ENCODE measurements around the gene CELF2. TPM values are rescaled to one million over a fixed set of nuclear protein-coding genes. Genes with fewer than 3 reads are reported as not detected.

The CELF2 gene
- total RNA-seq, 2 donors from 2014 or later, result 30.2 to 34.4 TPM

DNA sequence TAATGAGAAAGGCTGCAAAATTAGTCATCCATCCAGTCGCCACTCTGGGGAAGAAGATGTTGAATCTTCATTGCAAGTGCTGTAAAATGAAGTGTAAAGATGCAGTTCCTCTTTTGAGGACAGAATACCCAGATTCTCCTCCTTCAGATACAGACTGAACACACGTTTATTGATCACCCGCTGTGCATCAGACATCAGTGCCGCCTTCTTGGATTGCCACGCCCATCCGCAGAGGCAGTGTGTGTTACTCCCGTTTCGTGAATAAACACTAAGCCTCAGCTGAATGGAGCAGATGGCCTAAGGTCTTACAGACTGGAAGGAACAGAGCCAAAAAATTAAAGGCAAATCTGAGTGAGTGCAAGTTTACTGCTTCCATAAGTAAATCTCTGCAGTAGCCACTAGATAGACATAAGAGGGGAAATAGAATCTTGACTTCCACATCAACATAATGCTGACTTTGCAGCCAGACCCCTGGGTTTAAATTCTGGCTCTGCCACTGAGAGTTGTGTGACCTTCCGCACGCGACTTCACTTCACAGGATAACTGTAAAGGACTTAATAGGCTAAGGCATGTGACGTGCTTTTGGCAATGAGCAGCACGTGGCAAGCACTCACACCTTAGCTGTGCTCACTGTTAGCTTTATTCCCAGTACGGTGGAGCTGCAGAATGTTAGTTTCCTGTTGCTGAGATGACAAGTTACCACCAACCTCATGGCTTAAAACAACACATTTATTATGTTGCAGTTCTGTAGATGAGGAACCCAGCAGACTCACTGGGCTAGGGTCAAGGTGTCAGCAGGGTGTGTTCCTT, 285.9 kb downstream of the CELF2 start:
- H3K27me3 ChIP-seq, result no peaks in the 10 kb centered on the region
- H3K4me1 ChIP-seq, result no peaks in the 10 kb centered on the region
- intact Hi-C loops (cut with DNase I), result no loop called here
- no peak for DNase-seq
- H3K36me3 ChIP-seq, result no peaks in the 10 kb centered on the region
- no peaks in the 10 kb centered on the region for H3K9me3 ChIP-seq
- TF ChIP-seq, protein P1, sequence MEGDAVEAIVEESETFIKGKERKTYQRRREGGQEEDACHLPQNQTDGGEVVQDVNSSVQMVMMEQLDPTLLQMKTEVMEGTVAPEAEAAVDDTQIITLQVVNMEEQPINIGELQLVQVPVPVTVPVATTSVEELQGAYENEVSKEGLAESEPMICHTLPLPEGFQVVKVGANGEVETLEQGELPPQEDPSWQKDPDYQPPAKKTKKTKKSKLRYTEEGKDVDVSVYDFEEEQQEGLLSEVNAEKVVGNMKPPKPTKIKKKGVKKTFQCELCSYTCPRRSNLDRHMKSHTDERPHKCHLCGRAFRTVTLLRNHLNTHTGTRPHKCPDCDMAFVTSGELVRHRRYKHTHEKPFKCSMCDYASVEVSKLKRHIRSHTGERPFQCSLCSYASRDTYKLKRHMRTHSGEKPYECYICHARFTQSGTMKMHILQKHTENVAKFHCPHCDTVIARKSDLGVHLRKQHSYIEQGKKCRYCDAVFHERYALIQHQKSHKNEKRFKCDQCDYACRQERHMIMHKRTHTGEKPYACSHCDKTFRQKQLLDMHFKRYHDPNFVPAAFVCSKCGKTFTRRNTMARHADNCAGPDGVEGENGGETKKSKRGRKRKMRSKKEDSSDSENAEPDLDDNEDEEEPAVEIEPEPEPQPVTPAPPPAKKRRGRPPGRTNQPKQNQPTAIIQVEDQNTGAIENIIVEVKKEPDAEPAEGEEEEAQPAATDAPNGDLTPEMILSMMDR (IDR thresholded peaks at IDR 0.05), result no peak
- H3K4me3 ChIP-seq, result no peak overlapping the region
- no peak overlapping the region for H3K9ac ChIP-seq (ENCODE audit: low read depth in 2 of 2, low read length in 2 of 2)
- H3K27ac ChIP-seq, result no peak overlapping the region

DNA sequence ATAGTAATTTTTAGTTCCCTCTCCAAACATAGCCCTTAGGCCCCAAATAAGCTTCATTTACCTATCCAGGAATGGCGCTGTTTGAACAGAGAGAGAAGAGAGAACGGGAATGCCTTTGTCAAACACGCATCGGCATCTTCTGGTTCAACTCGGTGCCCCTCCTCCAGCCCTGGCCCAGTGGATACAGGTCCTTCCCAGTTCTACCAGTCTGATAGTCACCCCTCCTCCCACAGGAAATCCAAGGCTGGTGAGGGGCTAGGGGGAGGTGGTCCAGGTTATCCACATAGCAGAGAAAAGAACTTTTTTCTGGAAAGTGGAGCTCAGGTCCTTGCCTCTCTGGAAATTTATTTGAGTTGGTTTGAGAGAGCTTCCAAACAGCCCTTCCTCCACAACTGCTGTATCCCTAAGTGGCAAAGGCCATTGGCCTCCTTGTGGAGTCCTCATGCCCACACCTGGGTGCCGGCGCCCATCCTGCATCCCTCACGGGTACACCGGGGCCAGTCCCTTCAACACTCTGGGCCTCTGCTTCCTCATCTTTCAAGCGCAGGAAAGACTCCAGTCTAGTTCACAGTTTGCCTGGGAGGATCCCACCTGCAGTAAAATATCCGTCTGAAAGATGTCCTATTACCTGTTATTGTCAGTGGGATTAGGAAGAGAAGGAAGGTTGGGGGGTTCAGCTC, 287.4 kb downstream of the CELF2 start:
- no peaks in the 10 kb centered on the region for H3K36me3 ChIP-seq

DNA sequence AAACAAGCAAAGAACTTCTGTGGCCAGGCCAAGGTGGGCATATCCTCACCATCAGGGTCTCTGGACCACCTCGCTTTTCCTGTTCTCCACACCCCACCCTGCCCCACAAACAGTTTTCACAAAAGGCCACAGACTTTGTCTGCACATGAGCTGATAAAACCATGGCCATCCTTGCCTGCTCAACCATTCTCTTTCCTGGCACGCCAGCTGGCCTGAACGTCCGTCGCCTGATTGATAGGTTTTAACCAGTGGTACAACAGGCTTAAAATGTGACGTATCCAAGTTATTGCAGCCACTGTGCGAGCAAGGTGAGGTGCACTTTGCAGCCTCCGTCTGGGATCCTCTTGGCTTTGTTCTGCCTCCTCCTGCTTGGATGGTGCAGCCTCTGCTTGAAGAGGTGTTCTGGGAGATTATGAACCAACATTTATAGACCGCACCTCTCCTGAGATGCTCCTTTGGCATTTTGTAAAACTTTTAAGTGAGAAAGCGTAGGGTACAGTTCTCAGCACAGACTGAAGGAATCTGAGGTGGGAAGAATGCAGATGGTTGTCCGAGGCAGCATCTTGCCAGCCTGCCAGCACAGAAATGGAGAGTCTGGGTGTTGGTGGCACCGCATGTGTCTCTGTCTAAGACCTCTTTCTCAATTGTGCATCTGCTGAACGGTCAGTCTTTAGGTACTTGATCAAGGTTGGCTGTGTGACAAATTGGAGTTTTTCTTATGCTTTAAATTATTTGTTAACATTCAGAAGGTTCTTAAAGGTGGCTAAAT, 288.3 kb downstream of the CELF2 start:
- H3K9ac ChIP-seq (ENCODE audit: low read depth in 2 of 2, low read length in 2 of 2), result no peak overlapping the region

More for the DNA sequence above, 287.4 kb downstream of the CELF2 start:
- intact Hi-C loops (cut with DNase I), result no loop called here
- Histone ChIP-seq H3K9me3 (no peaks in the 10 kb centered on the region), H3K4me1 (no peaks in the 10 kb centered on the region), H3K27me3 (no peaks in the 10 kb centered on the region), H3K9ac (ENCODE audit: low read depth in 2 of 2, low read length in 2 of 2) (no peak overlapping the region), H3K4me3 (no peak overlapping the region), H3K27ac (no peak overlapping the region)
- TF ChIP-seq, protein P1 (IDR thresholded peaks at IDR 0.05), result no peak
- no peak for DNase-seq

DNA sequence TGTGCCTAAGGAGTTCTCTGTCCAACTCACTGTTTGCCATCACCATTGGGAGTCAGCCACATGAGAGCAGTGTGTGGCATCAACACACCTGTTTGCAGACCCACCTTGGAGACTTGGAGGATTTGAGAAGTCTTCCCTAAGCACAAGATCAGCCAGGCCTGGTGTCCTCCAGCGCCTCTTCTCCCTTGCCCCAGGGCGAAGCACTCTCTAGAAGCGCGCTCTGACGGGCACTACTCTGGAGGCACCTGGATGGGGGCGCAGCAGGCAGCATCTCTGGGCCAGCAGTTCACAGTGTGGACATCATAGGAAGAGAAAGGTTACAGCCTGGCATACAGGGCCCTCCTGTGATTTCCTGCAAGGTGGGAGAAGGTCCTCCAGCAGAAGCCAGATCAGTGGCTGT, 289.3 kb downstream of the CELF2 start:
- no peaks in the 10 kb centered on the region for H3K9me3 ChIP-seq
- DNase-seq, result no peak
- H3K9ac ChIP-seq (ENCODE audit: low read depth in 2 of 2, low read length in 2 of 2), result no peak overlapping the region
- no peaks in the 10 kb centered on the region for H3K27me3 ChIP-seq
- no peak overlapping the region for H3K4me3 ChIP-seq
- H3K27ac ChIP-seq, result no peak overlapping the region
- TF ChIP-seq, protein P1 (IDR thresholded peaks at IDR 0.05), result no peak
- H3K36me3 ChIP-seq, result no peaks in the 10 kb centered on the region
- H3K4me1 ChIP-seq, result no peaks in the 10 kb centered on the region
- intact Hi-C loops (cut with DNase I), result no loop called here

More for the DNA sequence above, 288.3 kb downstream of the CELF2 start:
- TF ChIP-seq, protein P1 (IDR thresholded peaks at IDR 0.05), result no peak
- intact Hi-C loops (cut with DNase I), result no loop called here
- no peaks in the 10 kb centered on the region for H3K9me3 ChIP-seq
- H3K27me3 ChIP-seq, result no peaks in the 10 kb centered on the region
- H3K4me1 ChIP-seq, result no peaks in the 10 kb centered on the region
- DNase-seq, result no peak
- H3K36me3 ChIP-seq, result no peaks in the 10 kb centered on the region
- H3K4me3 ChIP-seq, result no peak overlapping the region
- no peak overlapping the region for H3K27ac ChIP-seq

DNA sequence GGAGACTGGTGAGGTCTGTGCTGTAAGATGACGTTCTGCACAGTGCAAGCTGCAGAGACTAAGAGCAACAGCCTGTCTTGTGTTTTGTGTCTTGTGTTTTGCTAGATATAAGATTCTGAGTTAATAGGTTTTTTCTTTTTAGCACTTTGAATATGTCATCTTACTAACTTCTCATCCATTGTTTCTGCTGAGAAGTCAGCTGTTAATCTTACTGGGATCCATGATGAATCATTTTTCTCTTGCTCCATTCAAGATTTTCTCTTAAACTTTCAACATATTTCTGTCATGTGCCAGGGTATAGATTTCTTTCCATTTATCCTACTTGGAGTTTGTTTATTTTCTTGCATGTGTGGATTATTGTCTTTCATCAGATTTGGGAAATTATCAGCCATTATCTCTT, 290.3 kb downstream of the CELF2 start:
- no peaks in the 10 kb centered on the region for H3K27me3 ChIP-seq
- H3K27ac ChIP-seq, result no peak overlapping the region
- no peaks in the 10 kb centered on the region for H3K36me3 ChIP-seq
- TF ChIP-seq, protein P1 (IDR thresholded peaks at IDR 0.05), result no peak
- H3K4me3 ChIP-seq, result no peak overlapping the region
- no peaks in the 10 kb centered on the region for H3K9me3 ChIP-seq
- intact Hi-C loops (cut with DNase I), result no loop called here
- H3K9ac ChIP-seq (ENCODE audit: low read depth in 2 of 2, low read length in 2 of 2), result no peak overlapping the region
- H3K4me1 ChIP-seq, result no peaks in the 10 kb centered on the region
- no peak for DNase-seq

All from colonic mucosa (tissue), 4 donors.